Endothelial cell of umbilical vein (primary cell): ENCODE measurements around the gene GBE1. TPM values are rescaled to one million over a fixed set of nuclear protein-coding genes. Genes with fewer than 3 reads are reported as not detected.

Experiments used
- BruUV-seq: library from RNA; stranded (reverse); fragments of 400-500 nt; replicated peaks from 2 replicates; lab custom pipeline; 2021; lab: Mats Ljungman, UMichigan
- CTCF ChIA-PET: fragments of 300-600, 350-600 bp; sonication (Branson Sonifier 250); formaldehyde crosslinking; loops from one replicate; lab custom pipeline; 2021; ENCODE audit warnings: antibody characterized with exemption, inconsistent platforms; lab: Charles Lee
- POLR2A ChIA-PET: fragments of 300-600, 350-600 bp; sonication (Branson Sonifier 250); formaldehyde crosslinking; loops from one replicate; lab custom pipeline; 2021; ENCODE audit warnings: antibody characterized with exemption, inconsistent platforms; lab: Charles Lee
- DNase-seq: peaks from one replicate; pipeline ENCODE4 v3.0.0-alpha.2; 2011; ENCODE audit warnings: low read depth, low spot score
- FAIRE-seq: peaks from 2 replicates; lab custom pipeline; 2011; peaks lifted over from hg19 to GRCh38; lab: Jason Lieb, UNC
- H2AFZ ChIP-seq: 2 replicates; pipeline ENCODE4 v1.6.0; 2012; ENCODE audit warnings: low read depth, low read length, control low read depth, inconsistent platforms
- H3K27ac ChIP-seq: 2 replicates; pipeline ENCODE4 v1.5.1; 2011; ENCODE audit warnings: low read depth, mild to moderate bottlenecking, control low read depth, low read length, moderate library complexity; ENCODE audit not compliant: insufficient read depth
- H3K27me3 ChIP-seq, 2 experiments: 2 replicates each; pipeline versions ENCODE4 v1.6.0 to v1.6.1; 2011; ENCODE audit warnings: low read length in 2 of 2, mixed read lengths in 1 of 2; ENCODE audit not compliant: control insufficient read depth in 2 of 2, insufficient read depth in 2 of 2
- H3K36me3 ChIP-seq, 2 experiments: 2 replicates in 1 of 2; 3 replicates in 1 of 2; pipeline ENCODE4 v1.5.1; 2011; ENCODE audit warnings: low read length in 2 of 2, mild to moderate bottlenecking in 1 of 2, moderate library complexity in 1 of 2; ENCODE audit not compliant: control insufficient read depth in 2 of 2, insufficient read depth in 2 of 2; ENCODE audit errors: extremely low read depth in 1 of 2
- H3K4me1 ChIP-seq: 3 replicates; pipeline ENCODE4 v1.5.1; 2011; ENCODE audit warnings: mild to moderate bottlenecking, low read length; ENCODE audit not compliant: control insufficient read depth, insufficient read depth; ENCODE audit errors: extremely low read depth
- H3K4me2 ChIP-seq: 2 replicates; pipeline ENCODE4 v1.6.1; 2011; ENCODE audit warnings: low read length, control low read depth, mixed read lengths; ENCODE audit not compliant: insufficient read depth
- H3K4me3 ChIP-seq, 3 experiments: fragments of 200-600 bp in 1 of 3; sonication (generic), shearing (Covaris generic) in 1 of 3; replicated peaks in 1 of 3; 2 replicates each; pipeline ENCODE4 v1.5.1; 2011 to 2016; ENCODE audit warnings: control low read depth in 3 of 3, low read length in 3 of 3, mild to moderate bottlenecking in 2 of 3, inconsistent platforms in 1 of 3, low read depth in 1 of 3, moderate library complexity in 1 of 3; ENCODE audit not compliant: insufficient read depth in 1 of 3
- H3K79me2 ChIP-seq: 2 replicates; pipeline ENCODE4 v1.6.0; 2012; ENCODE audit warnings: low read length, inconsistent platforms; ENCODE audit not compliant: control insufficient read depth, insufficient read depth
- H3K9ac ChIP-seq: replicated peaks from 2 replicates; pipeline ENCODE3; 2011; ENCODE audit warnings: low read length, control low read depth; ENCODE audit not compliant: insufficient read depth; ENCODE audit errors: extremely low read depth
- H3K9me1 ChIP-seq: replicated peaks from 3 replicates; pipeline ENCODE4 v1.6.0; 2011; ENCODE audit warnings: mild to moderate bottlenecking, low read length; ENCODE audit not compliant: control insufficient read depth, insufficient read depth; ENCODE audit errors: extremely low read depth
- H3K9me3 ChIP-seq: replicated peaks from 2 replicates; pipeline ENCODE4 v1.5.1; 2012; ENCODE audit warnings: low read length, inconsistent platforms; ENCODE audit not compliant: control insufficient read depth, insufficient read depth
- H4K20me1 ChIP-seq: replicated peaks from 2 replicates; pipeline ENCODE3; 2011; ENCODE audit warnings: mild to moderate bottlenecking, low read length; ENCODE audit not compliant: control insufficient read depth, insufficient read depth; ENCODE audit errors: extremely low read depth
- EZH2 ChIP-seq: IDR thresholded peaks from 2 replicates; pipeline ENCODE4 v1.6.1; 2012; ENCODE audit warnings: borderline replicate concordance, low read depth, mild to moderate bottlenecking, moderate library complexity, low read length, inconsistent platforms; ENCODE audit not compliant: severe bottlenecking
- FOS ChIP-seq: IDR thresholded peaks from 2 replicates; pipeline ENCODE4 v1.6.1; 2011; ENCODE audit warnings: mild to moderate bottlenecking, low read length, moderate library complexity, borderline replicate concordance; ENCODE audit not compliant: insufficient read depth
- GATA2 ChIP-seq: IDR thresholded peaks from 2 replicates; pipeline ENCODE4 v1.7.0; 2011; ENCODE audit warnings: low read depth, mild to moderate bottlenecking, moderate library complexity, mixed read lengths, low read length; ENCODE audit not compliant: insufficient read length, insufficient read depth
- JUN ChIP-seq: IDR thresholded peaks from 2 replicates; pipeline ENCODE4 v1.6.1; 2011; ENCODE audit warnings: borderline replicate concordance, low read depth; ENCODE audit not compliant: insufficient read length, insufficient read depth
- POLR2AphosphoS5 ChIP-seq: IDR thresholded peaks from 2 replicates; pipeline ENCODE4 v1.6.1; 2012; ENCODE audit warnings: low read depth, mild to moderate bottlenecking, control low read depth, low read length, moderate library complexity; ENCODE audit not compliant: insufficient read depth
- dilution Hi-C: fragments of 300-500 bp; cut with MboI; formaldehyde crosslinking; loops from one replicate; pipeline ENCODE4 v1.15.0; 2019; ENCODE audit warnings: low sequenced_read_pairs; ENCODE audit not compliant: extremely low pct_ligation_motif_present
- intact Hi-C: fragments of 100-400 bp; cut with micrococcal nuclease; formaldehyde crosslinking; loops from one replicate; pipeline ENCODE4 v1.10.0; 2022
- polyA plus RNA-seq, 4 experiments: library from polyadenylated mRNA; depleted of rRNA in 3 of 4; stranded (reverse) in 3 of 4; unstranded in 1 of 4; fragments of >200 nt; gene quantifications; 2 replicates each; pipeline versions ENCODE4 v1.2.1 to v1.2.3, GENCODE V29; 2011 to 2012; ENCODE audit warnings: missing spikeins in 1 of 4
- total RNA-seq: library from RNA; stranded (reverse); gene quantifications from 2 replicates; pipeline ENCODE4 v1.2.3, GENCODE V29; 2021
- TF ChIP-seq, protein P1 (sequence below), 2 donors: IDR thresholded peaks; 1 replicate in 1 of 2; 2 replicates in 1 of 2; pipeline ENCODE4 v1.5.1; 2011; ENCODE audit warnings: low read length in 2 of 2, mild to moderate bottlenecking in 2 of 2, moderate library complexity in 2 of 2, control low read depth in 1 of 2, inconsistent platforms in 1 of 2, low read depth in 1 of 2; ENCODE audit not compliant: insufficient read depth in 1 of 2; ENCODE audit errors: extremely low read depth in 1 of 2
- TF ChIP-seq, protein P2 (sequence below): IDR thresholded peaks from 2 replicates; pipeline ENCODE4 v1.6.1; 2011; ENCODE audit not compliant: insufficient read depth, insufficient read length

The GBE1 gene
- total and polyA plus RNA-seq, 2 donors (not counting 3 experiments of a cell fraction or from before 2014, with no cell fraction given): 35.9 to 110 TPM

DNA sequence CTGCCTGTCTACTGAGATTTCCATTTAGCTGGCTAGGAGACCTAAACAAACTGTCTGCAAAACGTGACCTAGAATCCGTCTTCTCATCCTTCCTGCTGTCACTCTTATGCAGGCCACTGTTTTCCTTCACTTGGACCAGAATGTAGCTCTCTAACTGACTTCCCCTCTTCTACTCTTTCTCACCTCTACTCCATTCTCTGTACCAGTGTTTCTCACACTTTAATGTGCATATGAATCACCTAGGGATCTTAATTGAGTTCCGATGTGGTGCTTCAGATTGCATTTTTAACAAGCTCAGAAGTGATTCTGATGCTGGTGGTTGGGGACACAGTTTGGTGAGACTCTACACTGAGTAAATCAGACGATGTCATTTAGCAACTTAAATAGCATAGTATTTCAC is 1.6 kb upstream of the GBE1 start:
- ChIA-PET CTCF (interaction anchor here (1.0 to 1.6 kb wide), 4 partner anchors 13 to 96 kb away, joined by 3 to 5 read pairs (median 3); no protein-coding TSS in a partner anchor), POLR2A (interaction anchor here (1.3 kb wide), 1 partner anchor 19 kb away, joined by 3 read pairs; no protein-coding TSS in a partner anchor)
- Histone ChIP-seq H3K79me2 (peaks cover 26% of the 10 kb centered on the region), H3K4me2 (no peak overlapping the region), H3K27me3 (no peaks in the 10 kb centered on the region), H4K20me1 (no peaks in the 10 kb centered on the region), H3K36me3 (no peaks in the 10 kb centered on the region), H3K9me1 (no peaks in the 10 kb centered on the region), H3K4me1 (peaks cover 24% of the 10 kb centered on the region), H3K4me3 (no peak overlapping the region), H3K9ac (no peak overlapping the region), H2AFZ (no peak overlapping the region), H3K9me3 (no peaks in the 10 kb centered on the region), H3K27ac (no peak overlapping the region)
- DNase-seq (no peak), FAIRE-seq (no peak)
- TF ChIP-seq FOS: no peak
- no peak for TF ChIP-seq JUN
- no peak for TF ChIP-seq GATA2
- no peak for TF ChIP-seq POLR2AphosphoS5
- TF ChIP-seq, protein P1, sequence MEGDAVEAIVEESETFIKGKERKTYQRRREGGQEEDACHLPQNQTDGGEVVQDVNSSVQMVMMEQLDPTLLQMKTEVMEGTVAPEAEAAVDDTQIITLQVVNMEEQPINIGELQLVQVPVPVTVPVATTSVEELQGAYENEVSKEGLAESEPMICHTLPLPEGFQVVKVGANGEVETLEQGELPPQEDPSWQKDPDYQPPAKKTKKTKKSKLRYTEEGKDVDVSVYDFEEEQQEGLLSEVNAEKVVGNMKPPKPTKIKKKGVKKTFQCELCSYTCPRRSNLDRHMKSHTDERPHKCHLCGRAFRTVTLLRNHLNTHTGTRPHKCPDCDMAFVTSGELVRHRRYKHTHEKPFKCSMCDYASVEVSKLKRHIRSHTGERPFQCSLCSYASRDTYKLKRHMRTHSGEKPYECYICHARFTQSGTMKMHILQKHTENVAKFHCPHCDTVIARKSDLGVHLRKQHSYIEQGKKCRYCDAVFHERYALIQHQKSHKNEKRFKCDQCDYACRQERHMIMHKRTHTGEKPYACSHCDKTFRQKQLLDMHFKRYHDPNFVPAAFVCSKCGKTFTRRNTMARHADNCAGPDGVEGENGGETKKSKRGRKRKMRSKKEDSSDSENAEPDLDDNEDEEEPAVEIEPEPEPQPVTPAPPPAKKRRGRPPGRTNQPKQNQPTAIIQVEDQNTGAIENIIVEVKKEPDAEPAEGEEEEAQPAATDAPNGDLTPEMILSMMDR (IDR thresholded peaks at IDR 0.05; ENCODE audit: extremely low read depth in 1 of 2, insufficient read depth in 1 of 2, low read depth in 1 of 2, low read length in 2 of 2): no peak
- TF ChIP-seq EZH2: no peak
- TF ChIP-seq, protein P2, sequence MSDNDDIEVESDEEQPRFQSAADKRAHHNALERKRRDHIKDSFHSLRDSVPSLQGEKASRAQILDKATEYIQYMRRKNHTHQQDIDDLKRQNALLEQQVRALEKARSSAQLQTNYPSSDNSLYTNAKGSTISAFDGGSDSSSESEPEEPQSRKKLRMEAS: no peak
- intact Hi-C loops: loop anchor here (10.0 kb wide), 1 partner anchor 288 kb away; no protein-coding TSS in a partner anchor
- BruUV-seq: no TSS peak
- dilution Hi-C loops: no loop called here
